Naive thymus-derived CD4-positive, alpha-beta T cell (primary cell): ENCODE measurements around the gene PROC. TPM values are rescaled to one million over a fixed set of nuclear protein-coding genes. Genes with fewer than 3 reads are reported as not detected.

Experiments used
- ATAC-seq: fragments of 150-1000 bp; cut with Tn5 transposase; 2 replicates; pipeline ENCODE4 v1.10.0; 2021; ENCODE audit warnings: mild to moderate bottlenecking, moderate library complexity
- CTCF ChIA-PET: fragments of 350-600 bp; sonication (Branson Sonifier 250); formaldehyde crosslinking; loops from one replicate; lab custom pipeline; 2021; ENCODE audit warnings: antibody characterized with exemption; lab: Charles Lee
- POLR2A ChIA-PET: fragments of 350-600 bp; sonication (Branson Sonifier 250); formaldehyde crosslinking; loops from one replicate; lab custom pipeline; 2021; ENCODE audit warnings: antibody characterized with exemption, inconsistent platforms; lab: Charles Lee
- DNase-seq, 9 donors: peaks; one replicate each; pipeline versions ENCODE4 v3.0.0 to v3.0.0-alpha.2; 2020 to 2022; ENCODE audit warnings: mixed read lengths in 1 of 9
- H3K27ac ChIP-seq: one replicate; pipeline ENCODE4 v1.7.0; 2013; ENCODE audit warnings: mild to moderate bottlenecking, low read depth, low read length, moderate library complexity
- H3K27me3 ChIP-seq, 2 donors: one replicate each; pipeline ENCODE4 v1.7.0; 2013; ENCODE audit warnings: low read length in 2 of 2, mild to moderate bottlenecking in 2 of 2, moderate library complexity in 2 of 2; ENCODE audit not compliant: control insufficient read depth in 2 of 2, insufficient read depth in 2 of 2
- H3K36me3 ChIP-seq, 3 experiments: 1 replicate in 2 of 3; 2 replicates in 1 of 3; pipeline ENCODE4 v1.7.0; 2013; ENCODE audit warnings: low read length in 3 of 3, mild to moderate bottlenecking in 3 of 3, moderate library complexity in 1 of 3; ENCODE audit not compliant: insufficient read depth in 3 of 3, control insufficient read depth in 2 of 3
- H3K4me1 ChIP-seq, 2 donors: one replicate each; pipeline ENCODE4 v1.7.0; 2013; ENCODE audit warnings: low read length in 2 of 2, mild to moderate bottlenecking in 2 of 2, moderate library complexity in 1 of 2; ENCODE audit not compliant: control insufficient read depth in 2 of 2, insufficient read depth in 2 of 2
- H3K4me3 ChIP-seq: 2 replicates; pipeline ENCODE4 v1.7.0; 2013; ENCODE audit warnings: mild to moderate bottlenecking, low read length
- H3K9me3 ChIP-seq, 3 experiments: 1 replicate in 2 of 3; 2 replicates in 1 of 3; pipeline ENCODE4 v1.7.0; 2013; ENCODE audit warnings: low read length in 3 of 3; ENCODE audit not compliant: control insufficient read depth in 2 of 3
- H3K27ac Mint-ChIP-seq, 9 donors: one replicate each; pipeline ENCODE4 v1.8.0; 2020 to 2022; ENCODE audit warnings: mixed read lengths in 9 of 9, mild to moderate bottlenecking in 8 of 9, moderate library complexity in 5 of 9, inconsistent platforms in 2 of 9
- H3K27me3 Mint-ChIP-seq, 5 donors: one replicate each; pipeline ENCODE4 v1.8.0; 2021 to 2022; ENCODE audit warnings: mixed read lengths in 5 of 5, mild to moderate bottlenecking in 1 of 5
- H3K36me3 Mint-ChIP-seq, 5 donors: one replicate each; pipeline ENCODE4 v1.8.0; 2020 to 2022; ENCODE audit warnings: mixed read lengths in 5 of 5, mild to moderate bottlenecking in 3 of 5, inconsistent platforms in 1 of 5
- H3K4me1 Mint-ChIP-seq, 7 donors: one replicate each; pipeline ENCODE4 v1.8.0; 2020 to 2022; ENCODE audit warnings: mixed read lengths in 7 of 7, mild to moderate bottlenecking in 3 of 7, inconsistent platforms in 1 of 7
- H3K4me3 Mint-ChIP-seq, 10 donors: one replicate each; pipeline ENCODE4 v1.8.0; 2020 to 2022; ENCODE audit warnings: mild to moderate bottlenecking in 10 of 10, mixed read lengths in 10 of 10, moderate library complexity in 6 of 10, inconsistent platforms in 2 of 10
- H3K9me3 Mint-ChIP-seq, 11 donors: one replicate each; pipeline ENCODE4 v1.8.0; 2020 to 2022; ENCODE audit warnings: mixed read lengths in 11 of 11, mild to moderate bottlenecking in 4 of 11, inconsistent platforms in 1 of 11, moderate library complexity in 1 of 11
- intact Hi-C, 2 donors: fragments of 100-400 bp; cut with micrococcal nuclease; formaldehyde crosslinking; loops; one replicate each; pipeline ENCODE4 v1.15.1; 2023
- polyA plus RNA-seq, 2 donors: library from polyadenylated mRNA; unstranded; fragments of 300-500 nt; fragmentation: Illumina TruSeq; gene quantifications; one replicate each; pipeline ENCODE4 v1.2.3, GENCODE V29; 2021
- total RNA-seq, 6 experiments: library from RNA in 5 of 6; stranded (reverse) in 5 of 6; gene quantifications; 1 replicate in 5 of 6; 2 replicates in 1 of 6; pipeline ENCODE4 v1.2.3 and lab custom pipeline; 2021 to 2026

The PROC gene
- total and polyA plus RNA-seq, 7 experiments from 2014 or later: 0.64 TPM; not detected in 6

GRCh38 chr2:127400897-127401756 lies 17.1 kb upstream of the PROC start:
- no peaks in the 10 kb centered on the region for H3K36me3 ChIP-seq
- Mint-ChIP-seq H3K4me1 (peaks cover 0 to 17% (median 0%) of the 10 kb centered on the region in 7 donors), H3K27me3 (peaks cover 0 to 8% (median 4%) of the 10 kb centered on the region in 5 donors), H3K27ac (no peak overlapping the region), H3K36me3 (peaks cover 0 to 4% (median 4%) of the 10 kb centered on the region in 5 donors), H3K9me3 (no peaks in the 10 kb centered on the region), H3K4me3 (no peak overlapping the region)
- H3K27ac ChIP-seq: no peak overlapping the region
- no peak for DNase-seq
- intact Hi-C loops: no loop called here
- no peak overlapping the region for H3K4me3 ChIP-seq
- no peak for ATAC-seq
- no peaks in the 10 kb centered on the region for H3K4me1 ChIP-seq
- H3K27me3 ChIP-seq: no peaks in the 10 kb centered on the region
- H3K9me3 ChIP-seq: no peaks in the 10 kb centered on the region
- ChIA-PET CTCF (interaction anchor here (0.6 kb wide), 1 partner anchor 62 kb away, joined by 3 read pairs; no protein-coding TSS in a partner anchor), POLR2A (no interaction called here)

- CTCF ChIA-PET: no interaction called here
- DNase-seq: no peak
Observed at GRCh38 chr2:127401757-127402695, 16.2 kb upstream of the PROC start.

GRCh38 chr2:127403460-127403859 lies 14.8 kb upstream of the PROC start:
- intact Hi-C loops: no loop called here
- POLR2A ChIA-PET: no interaction called here
- no peaks in the 10 kb centered on the region for H3K27me3 ChIP-seq
- Mint-ChIP-seq H3K9me3 (no peaks in the 10 kb centered on the region), H3K4me3 (no peak overlapping the region), H3K27me3 (peaks cover 0 to 6% (median 4%) of the 10 kb centered on the region in 5 donors), H3K36me3 (no peaks in the 10 kb centered on the region), H3K4me1 (peaks cover 0 to 11% (median 4%) of the 10 kb centered on the region in 7 donors), H3K27ac (no peak overlapping the region)
- H3K36me3 ChIP-seq: no peaks in the 10 kb centered on the region
- CTCF ChIA-PET: no interaction called here
- ATAC-seq (no peak), DNase-seq (no peak)
- H3K4me3 ChIP-seq: no peak overlapping the region
- no peaks in the 10 kb centered on the region for H3K4me1 ChIP-seq
- no peak overlapping the region for H3K27ac ChIP-seq
- H3K9me3 ChIP-seq: no peaks in the 10 kb centered on the region

More at GRCh38 chr2:127401757-127402695, 16.2 kb upstream of the PROC start:
- Histone ChIP-seq H3K9me3 (no peaks in the 10 kb centered on the region), H3K4me1 (no peaks in the 10 kb centered on the region), H3K27me3 (no peaks in the 10 kb centered on the region), H3K36me3 (no peaks in the 10 kb centered on the region), H3K27ac (no peak overlapping the region), H3K4me3 (no peak overlapping the region)
- POLR2A ChIA-PET: interaction anchor here (0.6 kb wide), 2 partner anchors 11 kb away, joined by 3 to 4 read pairs; no protein-coding TSS in a partner anchor
- Mint-ChIP-seq H3K4me3 (no peak overlapping the region), H3K27ac (peak overlapping the region in 1 of 9 donors; percentile 67), H3K27me3 (peaks cover 0 to 8% (median 4%) of the 10 kb centered on the region in 5 donors), H3K36me3 (peaks cover 0 to 4% (median 0%) of the 10 kb centered on the region in 5 donors), H3K4me1 (peaks cover 0 to 17% (median 0%) of the 10 kb centered on the region in 7 donors), H3K9me3 (no peaks in the 10 kb centered on the region)
- intact Hi-C loops: no loop called here
- ATAC-seq: no peak

GRCh38 chr2:127404466-127405254 lies 13.6 kb upstream of the PROC start:
- Histone ChIP-seq H3K4me1 (no peaks in the 10 kb centered on the region), H3K27ac (no peak overlapping the region), H3K9me3 (no peaks in the 10 kb centered on the region), H3K36me3 (no peaks in the 10 kb centered on the region), H3K4me3 (no peak overlapping the region), H3K27me3 (no peaks in the 10 kb centered on the region)
- Mint-ChIP-seq H3K27ac (no peak overlapping the region), H3K4me3 (no peak overlapping the region), H3K27me3 (peaks cover 0 to 6% (median 4%) of the 10 kb centered on the region in 5 donors), H3K4me1 (peaks cover 0 to 7% (median 5%) of the 10 kb centered on the region in 7 donors), H3K36me3 (no peaks in the 10 kb centered on the region), H3K9me3 (no peaks in the 10 kb centered on the region)
- intact Hi-C loops: no loop called here
- ATAC-seq (no peak), DNase-seq (no peak)
- CTCF ChIA-PET: interaction anchor here (0.6 kb wide), 2 partner anchors 17 to 198 kb away, joined by 3 read pairs; no protein-coding TSS in a partner anchor
- POLR2A ChIA-PET: interaction anchor here (1.0 kb wide), 1 partner anchor 11 kb away, joined by 3 read pairs; no protein-coding TSS in a partner anchor

GRCh38 chr2:127405255-127405610 lies 13.0 kb upstream of the PROC start:
- CTCF ChIA-PET: interaction anchor here (0.6 kb wide), 1 partner anchor 18 kb away, joined by 3 read pairs; no protein-coding TSS in a partner anchor

More at GRCh38 chr2:127405255-127405610, 13.0 kb upstream of the PROC start:
- no peak overlapping the region for H3K27ac ChIP-seq
- H3K9me3 ChIP-seq: no peaks in the 10 kb centered on the region
- peaks cover 0 to 6% (median 4%) of the 10 kb centered on the region in 5 donors for H3K27me3 Mint-ChIP-seq
- H3K4me1 ChIP-seq: no peaks in the 10 kb centered on the region
- H3K36me3 Mint-ChIP-seq: no peaks in the 10 kb centered on the region
- no peak overlapping the region for H3K4me3 ChIP-seq
- intact Hi-C loops: no loop called here
- POLR2A ChIA-PET: interaction anchor here (1.0 kb wide), 1 partner anchor 10 kb away, joined by 3 read pairs; no protein-coding TSS in a partner anchor
- H3K4me3 Mint-ChIP-seq: no peak overlapping the region
- H3K4me1 Mint-ChIP-seq: peaks cover 0 to 9% (median 5%) of the 10 kb centered on the region in 7 donors
- H3K9me3 Mint-ChIP-seq: no peaks in the 10 kb centered on the region
- no peak overlapping the region for H3K27ac Mint-ChIP-seq
- no peaks in the 10 kb centered on the region for H3K27me3 ChIP-seq
- ATAC-seq (no peak), DNase-seq (no peak)
- H3K36me3 ChIP-seq: no peaks in the 10 kb centered on the region
